HL-60/S4 (cell line): ENCODE measurements around the gene MYD88.

Experiments
- in situ Hi-C: fragments of 300-500 bp; cut with MboI; formaldehyde crosslinking; loops from 2 replicates; pipeline ENCODE4 v1.14.3; 2022; ENCODE audit warnings: low sequenced_read_pairs

Gene MYD88

DNA sequence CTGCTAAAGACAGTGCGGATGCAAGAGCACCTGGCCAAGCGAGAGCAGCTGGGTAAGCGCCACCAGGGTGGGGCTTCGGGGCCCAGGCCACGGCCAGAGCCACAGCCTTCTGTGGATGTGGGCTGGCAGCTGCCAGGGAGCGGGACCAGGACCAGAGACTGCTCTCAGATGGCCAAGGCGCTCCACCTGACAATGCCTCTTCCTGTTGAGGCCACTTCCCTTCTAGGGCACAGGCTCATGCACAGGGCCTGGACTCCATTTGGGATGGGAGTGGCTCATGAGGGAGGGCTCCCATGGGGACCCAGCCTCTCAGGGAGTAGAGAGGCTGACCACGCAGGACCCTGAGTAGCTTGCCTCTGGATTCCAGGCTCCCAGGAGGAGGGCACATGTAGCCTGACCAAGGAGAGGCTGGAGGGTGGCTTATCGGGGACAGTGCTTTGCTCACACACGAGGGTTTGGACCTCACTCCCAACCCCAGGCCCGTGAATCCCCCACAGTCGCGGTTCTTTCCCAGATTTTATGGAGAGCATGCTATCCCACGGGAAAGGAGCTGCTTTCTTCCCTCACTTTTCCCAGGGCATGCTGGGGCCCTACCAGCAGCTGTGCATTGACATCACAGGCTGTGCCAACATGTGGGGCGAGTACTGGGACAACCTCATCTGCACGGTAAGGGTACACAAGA is 26.6 kb upstream of the MYD88 start:
- in situ Hi-C loops = no loop called here

DNA sequence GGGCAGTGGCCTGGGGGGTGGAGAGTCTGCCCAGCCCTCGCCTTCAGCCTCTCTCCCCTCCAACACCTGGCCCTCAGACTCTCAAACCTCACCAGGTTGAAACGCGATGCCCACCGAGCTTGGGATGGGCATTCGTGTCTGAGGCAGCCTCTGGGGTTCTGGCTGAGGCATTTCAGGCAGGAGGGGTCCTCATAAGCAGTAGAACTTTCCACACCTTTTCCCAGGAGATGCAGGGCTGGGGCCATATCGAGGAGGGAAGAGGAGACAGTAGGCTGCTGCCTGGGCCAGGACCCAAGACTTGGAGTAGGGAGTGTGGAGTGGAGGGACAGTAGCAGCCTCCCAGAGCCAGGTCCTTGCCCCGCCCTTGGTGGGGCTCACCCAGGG is 26.1 kb upstream of the MYD88 start:
- in situ Hi-C loops = no loop called here

DNA sequence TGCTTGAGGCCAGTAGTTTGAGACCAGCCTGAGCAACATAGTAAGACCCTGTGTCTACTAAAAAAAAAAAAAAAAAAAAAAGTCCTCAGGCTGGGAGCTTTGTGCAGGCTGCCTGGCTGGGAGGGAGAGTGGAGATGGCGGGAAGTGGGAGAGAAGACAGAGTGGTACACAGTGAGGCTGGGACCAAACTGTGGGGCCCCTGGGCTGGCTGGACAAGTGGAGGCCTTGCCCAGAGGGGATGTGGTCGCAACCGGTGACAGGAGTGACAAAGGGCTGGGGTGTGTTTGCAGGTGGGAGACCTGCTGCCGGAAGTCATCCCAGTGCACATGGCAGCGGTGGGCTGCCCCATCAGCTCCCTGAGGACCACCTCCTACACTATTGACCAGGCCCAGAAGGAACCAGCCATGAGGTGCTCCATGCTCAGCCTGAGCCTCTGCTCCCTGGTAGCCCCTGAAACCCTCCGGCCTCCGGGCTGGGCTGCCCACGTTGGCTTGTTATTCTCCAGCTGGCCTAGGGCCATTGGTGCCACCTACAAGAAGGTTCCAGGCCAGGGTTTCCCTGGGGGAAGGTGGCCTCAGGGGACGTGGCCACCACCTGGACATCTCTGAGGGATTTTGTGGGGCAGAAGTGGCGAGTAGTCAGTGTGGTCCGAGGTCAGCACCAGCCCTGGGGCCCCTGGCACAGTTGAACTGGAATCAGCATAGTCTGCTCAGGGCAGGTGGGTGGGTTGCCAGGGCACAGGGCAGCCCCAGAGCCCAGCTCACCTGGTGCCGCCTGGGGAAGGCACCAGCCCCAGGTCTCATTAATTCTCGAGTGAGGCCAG is 24.2 kb upstream of the MYD88 start:
- in situ Hi-C loops = no loop called here

DNA sequence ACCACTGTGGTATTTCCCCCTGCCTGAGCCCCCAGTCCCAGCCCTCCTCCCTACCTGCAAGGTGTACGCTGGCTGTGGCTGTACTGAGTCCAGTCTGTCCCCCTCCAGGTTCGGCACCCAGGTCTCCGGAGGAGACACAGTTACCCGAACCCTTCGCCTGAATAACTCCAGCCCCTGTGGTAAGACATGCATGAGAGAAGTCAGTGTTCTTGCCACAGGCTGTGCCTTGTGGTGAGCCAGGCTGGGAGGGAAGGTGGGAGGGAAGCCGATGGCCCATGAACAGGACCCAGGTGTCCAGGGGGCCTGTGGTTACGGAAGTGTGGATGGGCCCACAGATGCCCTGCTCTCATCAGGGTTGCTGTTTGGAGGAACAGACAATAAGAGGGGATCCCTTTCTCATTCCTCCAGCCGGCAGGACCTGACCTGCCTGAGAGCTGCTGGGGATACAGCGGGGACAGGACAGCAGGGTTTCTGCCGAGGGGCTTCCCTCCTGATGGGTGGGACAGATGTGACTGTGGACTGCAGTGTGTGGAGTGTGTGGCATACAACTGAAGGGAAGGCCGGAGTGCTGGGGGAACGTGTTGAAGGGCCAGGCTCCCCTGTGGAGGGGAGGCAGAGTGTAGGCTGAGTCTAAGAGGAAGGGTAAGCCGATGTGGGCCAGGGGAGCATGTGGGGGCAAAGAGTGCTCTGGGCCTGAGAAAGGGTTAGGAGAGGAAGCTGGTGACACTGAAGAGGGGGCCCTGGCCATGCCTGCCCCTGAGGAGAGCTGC is 23.4 kb upstream of the MYD88 start:
- in situ Hi-C loops = no loop called here

DNA sequence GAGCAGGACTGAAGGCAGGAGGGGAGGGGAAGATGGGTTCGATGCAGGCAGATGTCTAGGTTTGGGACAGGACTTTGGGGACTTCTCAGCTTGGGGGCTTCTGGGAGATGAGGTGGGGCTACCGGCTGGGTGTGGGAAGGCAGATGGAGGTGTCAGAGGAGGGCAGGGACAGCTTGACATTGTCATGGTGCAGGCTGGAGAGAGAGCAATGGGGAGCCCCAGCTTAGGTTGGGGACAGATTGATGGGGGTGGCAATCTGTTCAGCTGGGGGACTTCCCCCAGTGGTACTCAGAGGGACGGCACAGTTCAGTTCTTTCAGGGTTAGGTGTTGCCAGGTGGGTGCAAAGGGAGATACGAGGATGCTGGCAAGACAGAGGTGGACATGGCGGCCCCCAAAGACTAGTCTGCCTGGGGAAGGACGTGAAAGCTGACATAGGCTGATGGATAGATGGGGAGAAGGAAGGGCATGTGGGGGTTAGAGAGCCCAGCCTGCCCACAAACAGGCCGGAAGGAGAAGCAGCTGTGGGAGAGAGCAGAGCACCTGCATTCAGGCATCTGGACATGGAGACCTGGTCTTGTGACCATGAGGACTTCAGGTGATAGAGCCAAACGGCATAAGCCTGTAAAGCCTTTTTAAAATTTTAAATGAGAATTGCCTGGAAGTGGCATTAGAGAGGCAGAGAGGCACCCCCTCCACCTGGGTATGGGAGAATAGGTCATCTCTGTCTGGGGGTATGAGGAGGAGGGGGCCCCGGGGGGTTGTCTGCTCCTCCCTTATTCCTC is 22.6 kb upstream of the MYD88 start:
- in situ Hi-C loops = no loop called here

DNA sequence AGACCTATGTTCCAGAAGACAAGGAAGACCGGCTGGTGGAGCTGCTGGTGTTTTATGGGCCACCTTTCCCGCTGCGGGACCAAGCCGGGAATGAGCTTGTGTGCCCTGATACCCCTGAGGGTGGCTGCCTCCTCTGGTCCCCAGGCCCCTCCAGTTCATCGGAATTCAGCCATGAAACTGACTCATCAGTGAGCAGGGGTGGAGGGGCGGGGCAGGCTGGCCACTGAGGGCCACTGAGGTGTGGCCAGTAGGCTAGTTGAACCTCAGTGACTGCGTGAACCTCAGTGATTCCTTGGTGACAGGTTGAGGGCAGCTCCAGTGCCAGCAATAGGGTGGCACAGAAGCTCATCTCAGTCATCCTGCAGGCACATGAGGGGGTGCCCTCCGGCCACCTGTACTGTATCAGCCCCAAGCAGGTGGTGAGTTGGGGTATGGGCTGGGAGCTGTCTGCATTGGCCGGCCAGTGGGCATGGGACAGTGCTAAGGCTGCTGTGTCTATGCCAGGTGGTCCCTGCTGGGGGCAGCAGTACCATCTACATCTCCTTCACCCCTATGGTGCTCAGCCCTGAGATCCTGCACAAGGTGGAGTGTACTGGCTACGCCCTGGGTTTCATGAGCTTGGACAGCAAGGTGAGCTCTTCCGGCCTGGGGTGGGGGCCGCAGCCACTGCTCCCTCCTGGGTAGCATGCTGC is 21.8 kb upstream of the MYD88 start:
- in situ Hi-C loops = no loop called here

DNA sequence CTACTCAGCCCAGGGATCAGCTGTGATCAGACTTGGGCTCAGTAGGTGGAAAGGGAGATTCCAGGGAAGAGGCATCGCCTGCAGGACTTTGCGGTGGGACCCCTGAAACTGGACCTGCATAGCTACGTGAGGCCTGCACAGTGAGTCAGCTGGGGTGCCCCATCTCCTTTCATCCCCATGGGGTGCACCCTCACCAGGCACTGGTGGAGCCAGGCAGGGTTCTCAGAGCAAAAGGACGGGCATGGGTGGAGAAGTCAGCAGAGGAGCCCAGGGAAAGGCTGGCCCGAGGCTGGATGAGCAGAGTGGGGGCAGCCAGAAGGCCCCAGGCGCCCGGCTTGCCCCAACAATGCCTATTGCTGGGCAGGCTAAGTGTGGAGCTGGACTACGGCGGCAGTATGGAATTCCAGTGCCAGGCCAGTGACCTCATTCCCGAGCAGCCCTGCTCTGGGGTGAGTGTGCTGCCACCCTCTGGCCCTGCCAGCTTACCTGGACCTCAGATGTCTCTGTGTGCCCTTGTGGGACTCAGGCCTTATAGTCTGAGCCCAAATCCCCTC is 21.2 kb upstream of the MYD88 start:
- in situ Hi-C loops = no loop called here

DNA sequence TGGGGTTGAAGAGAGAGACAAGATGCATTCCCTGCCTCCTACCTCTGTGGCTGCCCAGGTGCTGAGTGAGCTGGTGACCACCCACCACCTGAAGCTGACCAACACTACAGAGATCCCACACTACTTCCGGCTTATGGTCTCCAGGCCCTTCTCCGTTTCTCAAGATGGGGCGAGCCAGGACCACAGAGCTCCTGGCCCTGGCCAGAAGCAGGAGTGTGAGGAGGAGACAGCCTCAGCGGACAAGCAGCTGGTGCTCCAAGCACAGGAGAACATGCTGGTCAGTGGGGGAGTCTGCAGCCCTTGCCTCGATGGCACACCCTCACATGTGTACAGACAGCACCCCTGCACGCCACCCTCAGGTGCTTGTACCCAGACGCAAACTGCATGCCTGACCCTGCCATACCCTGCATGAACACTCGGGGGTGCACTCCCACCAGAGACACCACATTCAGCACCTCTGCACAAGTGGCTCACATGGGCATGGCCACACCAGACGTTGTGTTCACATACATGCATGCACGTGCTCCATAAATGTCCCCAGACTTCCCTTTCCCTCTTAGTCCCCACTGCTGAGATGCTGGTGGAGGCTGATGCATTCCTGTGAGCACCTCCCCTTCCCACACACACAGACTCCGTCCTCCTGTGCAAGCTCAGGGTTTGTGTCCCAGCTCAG is 20.6 kb upstream of the MYD88 start:
- in situ Hi-C loops = no loop called here

DNA sequence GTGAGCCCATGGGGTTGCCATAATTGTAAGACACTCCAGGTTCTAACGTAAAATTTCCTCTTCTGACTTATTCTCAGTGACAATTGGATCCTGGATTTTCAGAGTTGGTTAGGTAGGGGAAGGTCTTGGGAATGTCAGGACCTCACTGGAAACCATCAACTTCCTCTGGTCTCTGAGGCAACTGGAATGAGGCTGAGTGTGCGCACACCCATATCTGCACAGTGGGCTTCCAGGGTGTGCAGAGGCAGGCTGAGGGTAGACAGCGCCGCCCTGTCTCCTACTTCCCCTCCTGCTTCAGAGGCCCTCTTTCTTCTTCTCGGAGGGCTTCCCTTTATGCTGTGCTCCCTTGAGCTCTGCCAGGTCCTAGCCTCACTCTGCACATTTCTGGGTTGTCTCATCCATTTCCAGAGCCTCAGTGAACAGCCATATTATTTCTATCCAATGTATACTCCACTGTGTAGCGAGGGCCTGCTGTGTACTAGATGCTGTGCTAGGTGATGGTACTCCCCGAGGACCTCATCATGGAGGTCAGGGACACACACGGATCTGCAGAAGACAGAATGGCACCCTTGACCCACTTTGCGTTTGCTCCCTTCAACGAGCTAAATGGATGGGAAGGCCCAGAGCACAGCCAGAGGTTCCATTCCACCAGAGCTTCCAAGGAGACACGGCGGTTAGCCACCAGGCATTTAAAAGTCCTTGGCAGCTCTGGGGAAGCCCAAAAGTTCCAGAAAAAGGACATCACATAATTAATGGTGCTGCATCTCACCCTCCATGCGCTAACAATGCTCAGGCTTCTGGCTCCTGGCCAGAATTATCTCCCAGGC is 19.8 kb upstream of the MYD88 start:
- in situ Hi-C loops = no loop called here

DNA sequence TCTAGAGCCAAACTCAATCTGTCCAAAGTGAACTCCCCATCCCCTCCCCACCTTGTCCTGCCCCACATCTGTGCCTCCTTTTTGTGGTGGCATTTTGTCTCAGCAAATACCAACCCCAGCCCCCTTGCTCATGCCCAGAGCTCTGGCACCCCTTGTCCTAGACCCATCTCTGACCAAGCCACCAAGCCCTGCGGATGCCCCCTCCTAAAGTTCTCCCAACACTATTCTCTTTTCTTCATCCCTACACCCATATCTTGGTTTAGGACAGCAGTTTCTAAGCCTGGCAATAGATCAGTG is 19.3 kb upstream of the MYD88 start:
- in situ Hi-C loops = no loop called here

DNA sequence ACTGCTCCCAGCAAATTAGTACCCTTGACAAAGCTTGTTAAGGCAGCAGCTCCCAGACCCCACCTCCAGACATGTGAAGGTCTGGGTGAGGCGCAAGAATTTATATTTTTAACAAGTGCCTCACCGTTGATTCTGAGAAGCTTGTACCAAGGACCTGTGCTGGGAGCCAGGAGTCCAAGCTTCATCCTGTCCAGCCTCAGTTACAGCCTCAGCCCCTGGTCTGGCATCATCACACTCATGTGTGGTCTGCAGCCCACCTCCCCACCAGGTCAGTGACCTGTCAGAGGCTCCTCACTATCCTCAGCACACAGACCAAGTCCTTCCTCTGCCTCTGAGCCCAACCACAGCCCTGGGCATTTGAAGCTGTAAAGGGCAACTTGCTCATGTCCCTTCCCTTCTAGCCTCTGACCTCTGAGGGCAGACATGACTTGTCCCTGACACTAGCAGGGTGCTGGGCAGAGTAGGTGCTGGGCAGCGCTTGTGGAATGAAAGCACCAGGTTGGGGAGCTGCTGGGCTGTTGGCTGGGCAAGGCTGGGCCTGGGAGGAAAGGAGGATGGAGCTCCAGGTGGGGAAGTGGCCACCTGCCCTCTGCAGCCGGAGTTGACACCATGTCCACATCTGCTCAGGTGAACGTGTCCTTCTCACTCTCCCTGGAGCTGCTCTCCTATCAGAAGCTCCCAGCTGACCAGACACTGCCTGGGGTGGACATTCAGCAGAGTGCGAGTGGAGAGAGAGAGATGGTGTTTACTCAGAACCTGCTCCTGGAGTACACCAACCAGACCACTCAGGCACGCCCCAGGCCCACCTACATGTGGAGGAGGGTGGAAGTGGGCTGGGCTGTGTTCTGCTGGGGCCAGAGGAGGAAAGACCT is 18.4 kb upstream of the MYD88 start:
- in situ Hi-C loops = loop anchor here (10.0 kb wide), 1 partner anchor 365 kb away; no protein-coding TSS in a partner anchor

DNA sequence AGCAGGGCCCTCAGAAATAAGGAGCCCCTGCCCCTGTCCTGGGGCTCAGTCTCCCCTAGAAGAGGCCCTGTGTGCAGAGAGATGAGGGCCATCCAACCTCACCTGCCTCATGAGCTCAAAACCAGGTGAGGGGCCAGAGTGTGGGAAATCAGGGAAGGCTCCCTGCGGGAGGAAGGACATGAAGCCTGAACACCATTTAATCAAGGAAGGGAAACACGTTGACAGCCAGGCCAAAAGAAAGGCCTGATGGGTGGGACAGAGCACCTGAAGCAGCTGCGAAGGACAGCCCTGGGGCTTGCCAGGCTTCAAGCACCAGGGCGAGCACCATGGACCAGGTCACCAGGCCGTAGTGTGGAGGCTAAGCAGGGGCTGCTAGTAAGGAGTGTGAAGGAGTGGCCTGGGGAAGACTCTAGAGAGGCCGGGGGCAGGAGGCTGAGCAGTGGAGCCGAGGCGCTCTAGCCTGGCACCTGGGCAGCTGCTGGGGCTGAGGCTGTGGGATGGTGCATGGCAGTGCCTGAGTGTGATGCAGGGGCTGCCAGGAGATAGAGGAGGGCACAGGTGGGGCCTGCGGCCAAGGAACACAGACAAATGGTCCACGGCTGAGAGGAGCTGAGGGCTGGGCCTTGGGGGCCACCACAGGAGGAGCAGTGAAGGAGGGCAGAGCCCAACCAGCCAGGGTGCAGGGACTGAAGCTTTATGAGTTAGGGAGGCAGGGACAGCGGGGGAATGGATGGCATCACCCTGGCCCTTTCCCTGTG is 17.6 kb upstream of the MYD88 start:
- in situ Hi-C loops = loop anchor here (10.0 kb wide), 1 partner anchor 364 kb away; no protein-coding TSS in a partner anchor

DNA sequence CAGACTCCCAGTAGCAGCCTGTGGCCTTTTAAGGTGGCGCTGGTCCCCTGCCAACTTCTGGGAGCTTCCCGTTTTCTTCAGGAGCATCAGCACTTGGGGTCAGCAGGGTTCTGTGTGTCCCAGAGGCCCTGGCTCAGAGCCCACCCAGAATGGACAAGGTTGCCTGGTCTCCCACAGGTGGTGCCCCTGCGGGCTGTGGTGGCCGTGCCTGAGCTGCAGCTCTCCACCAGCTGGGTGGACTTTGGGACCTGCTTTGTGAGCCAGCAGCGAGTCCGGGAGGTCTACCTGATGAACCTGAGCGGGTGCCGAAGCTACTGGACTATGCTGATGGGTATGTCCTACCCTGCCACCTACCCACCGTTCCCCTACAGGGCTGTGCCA is 17.0 kb upstream of the MYD88 start:
- in situ Hi-C loops = loop anchor here (10.0 kb wide), 1 partner anchor 363 kb away; no protein-coding TSS in a partner anchor

DNA sequence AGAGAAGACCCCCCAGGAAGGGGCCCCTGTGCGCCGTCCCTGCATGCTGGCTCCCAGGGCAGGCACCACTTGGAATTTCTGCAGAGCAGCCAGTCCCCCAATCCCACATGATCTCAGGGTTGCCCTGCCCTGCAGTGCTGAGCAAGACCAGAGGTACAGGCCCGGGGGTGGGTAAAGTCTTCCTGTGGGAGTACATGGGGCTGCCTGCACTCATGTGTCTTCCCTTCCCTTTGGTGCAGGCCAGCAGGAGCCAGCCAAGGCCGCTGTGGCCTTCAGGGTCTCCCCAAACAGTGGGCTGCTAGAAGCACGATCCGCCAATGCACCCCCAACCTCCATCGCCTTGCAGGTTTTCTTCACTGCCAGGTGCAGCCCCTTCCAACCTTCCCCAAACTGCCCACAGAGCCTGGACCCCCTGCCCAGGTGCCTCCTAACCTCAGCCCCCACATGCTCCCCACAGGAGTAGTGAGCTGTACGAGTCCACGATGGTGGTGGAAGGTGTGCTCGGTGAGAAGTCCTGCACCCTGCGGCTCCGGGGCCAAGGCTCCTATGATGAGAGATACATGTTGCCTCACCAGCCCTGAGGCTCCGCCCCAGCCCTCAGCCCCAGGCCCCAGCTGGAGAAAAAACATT is 16.5 kb upstream of the MYD88 start:
- in situ Hi-C loops = loop anchor here (10.0 kb wide), 1 partner anchor 363 kb away; no protein-coding TSS in a partner anchor

DNA sequence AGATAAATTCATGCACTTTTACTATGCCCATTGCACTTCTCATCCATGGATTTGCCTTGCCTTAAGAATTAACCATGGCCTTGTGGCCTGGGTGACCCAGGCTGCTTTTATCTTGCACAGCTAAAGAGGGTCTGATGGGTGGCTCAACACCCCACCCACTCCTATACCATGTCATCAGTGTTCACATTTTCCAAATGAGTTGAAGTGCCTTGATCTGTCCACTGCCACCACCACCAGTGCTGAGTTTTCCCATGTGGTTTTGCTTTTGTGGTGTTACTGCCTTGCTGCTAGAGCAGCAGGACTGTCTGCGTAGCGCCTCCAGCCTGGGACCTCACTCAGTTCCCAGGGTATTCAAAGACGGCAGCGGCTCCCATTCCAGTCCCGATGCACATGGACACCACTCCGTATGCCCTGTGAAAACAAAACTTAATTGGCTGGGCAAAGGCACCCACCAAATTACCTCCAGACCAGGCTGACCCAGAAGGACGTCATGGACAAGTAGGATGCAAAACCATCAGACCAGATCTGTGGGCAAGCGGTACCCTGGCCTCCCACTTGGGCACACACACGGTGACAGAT is 15.7 kb upstream of the MYD88 start:
- in situ Hi-C loops = loop anchor here (10.0 kb wide), 1 partner anchor 362 kb away; no protein-coding TSS in a partner anchor
